Esophagus squamous epithelium (tissue), 5 donors: ENCODE data around the gene KRTAP20-4. TPM values are rescaled to one million over a fixed set of nuclear protein-coding genes. Genes with fewer than 3 reads are reported as not detected.

Experiments used
- DNase-seq: peaks from one replicate; lab custom pipeline; 2025; lab: John Stamatoyannopoulos, UW
- H3K27ac ChIP-seq, 4 donors: fragments of 200-600 bp; sonication (generic); one replicate each; pipeline ENCODE4 v1.5.1; 2016 to 2019; ENCODE audit warnings: mild to moderate bottlenecking in 1 of 4
- H3K27me3 ChIP-seq, 4 donors: fragments of 200-600 bp; sonication (generic); 1 replicate in 3 of 4; 2 replicates in 1 of 4; pipeline versions ENCODE4 v1.5.1 to v1.6.0; 2017 to 2021; ENCODE audit warnings: antibody characterized with exemption in 1 of 4
- H3K36me3 ChIP-seq, 3 donors: fragments of 200-600 bp; sonication (generic); one replicate each; pipeline ENCODE4 v1.5.1; 2016 to 2019
- H3K4me1 ChIP-seq, 3 donors: fragments of 200-600 bp; sonication (generic); one replicate each; pipeline ENCODE4 v1.5.1; 2017 to 2019
- H3K4me3 ChIP-seq, 4 donors: fragments of 200-600 bp; sonication (generic); 1 replicate in 3 of 4; 2 replicates in 1 of 4; pipeline ENCODE4 v1.5.1; 2016 to 2019; ENCODE audit warnings: mild to moderate bottlenecking in 2 of 4, moderate library complexity in 1 of 4
- H3K9me3 ChIP-seq, 3 donors: fragments of 200-600 bp; sonication (generic); one replicate each; pipeline ENCODE4 v1.5.1; 2016 to 2019
- POLR2A ChIP-seq, 4 donors: fragments of 450-650 bp; IDR thresholded peaks; one replicate each; pipeline ENCODE4 v1.6.1; 2017; ENCODE audit warnings: antibody characterized with exemption in 4 of 4, mild to moderate bottlenecking in 4 of 4, moderate library complexity in 3 of 4
- WGBS, 2 donors: methylation state at CpG; one replicate each; pipeline ENCODE4 v1.1.5; 2018; 5-methylcytosine and 5-hydroxymethylcytosine counted together
- intact Hi-C: fragments of 100-400 bp; cut with DNase I; formaldehyde crosslinking; loops from one replicate; pipeline ENCODE4 v1.15.0; 2022
- total RNA-seq, 4 donors: library from RNA; depleted of rRNA; stranded (reverse); fragments of >200 nt; gene quantifications; one replicate each; pipeline ENCODE4 v1.1.0, GENCODE V29; 2016
- TF ChIP-seq, protein P1 (sequence below), 6 experiments: fragments of 450-650 bp in 4 of 6; fragments of 200-600 bp in 2 of 6; sonication (generic) in 2 of 6; IDR thresholded peaks; one replicate each; pipeline ENCODE4 v1.5.1; 2016 to 2019; ENCODE audit warnings: antibody characterized with exemption in 6 of 6, mild to moderate bottlenecking in 4 of 6, moderate library complexity in 4 of 6
- donor health status: DM: yes; HTN: yes; CAD: no.

Gene KRTAP20-4
- not detected for total RNA-seq

- no peak within 1 kb of the TSS for H3K27ac ChIP-seq
- H3K9me3 ChIP-seq = peaks cover 0 to 17% (median 0%) of the 10 kb centered on the region in 3 donors
- H3K4me3 ChIP-seq = no peak within 1 kb of the TSS
- no peak for DNase-seq
- no peaks in the 10 kb centered on the region for H3K36me3 ChIP-seq
- no peaks in the 10 kb centered on the region for H3K4me1 ChIP-seq
- no peaks in the 10 kb centered on the region for H3K27me3 ChIP-seq
- WGBS, 2 donors = 54 to 72% methylated on average over 3 of the region's 3 CpGs
- TF ChIP-seq POLR2A (IDR thresholded peaks at IDR 0.05) = no peak
- TF ChIP-seq, protein P1, sequence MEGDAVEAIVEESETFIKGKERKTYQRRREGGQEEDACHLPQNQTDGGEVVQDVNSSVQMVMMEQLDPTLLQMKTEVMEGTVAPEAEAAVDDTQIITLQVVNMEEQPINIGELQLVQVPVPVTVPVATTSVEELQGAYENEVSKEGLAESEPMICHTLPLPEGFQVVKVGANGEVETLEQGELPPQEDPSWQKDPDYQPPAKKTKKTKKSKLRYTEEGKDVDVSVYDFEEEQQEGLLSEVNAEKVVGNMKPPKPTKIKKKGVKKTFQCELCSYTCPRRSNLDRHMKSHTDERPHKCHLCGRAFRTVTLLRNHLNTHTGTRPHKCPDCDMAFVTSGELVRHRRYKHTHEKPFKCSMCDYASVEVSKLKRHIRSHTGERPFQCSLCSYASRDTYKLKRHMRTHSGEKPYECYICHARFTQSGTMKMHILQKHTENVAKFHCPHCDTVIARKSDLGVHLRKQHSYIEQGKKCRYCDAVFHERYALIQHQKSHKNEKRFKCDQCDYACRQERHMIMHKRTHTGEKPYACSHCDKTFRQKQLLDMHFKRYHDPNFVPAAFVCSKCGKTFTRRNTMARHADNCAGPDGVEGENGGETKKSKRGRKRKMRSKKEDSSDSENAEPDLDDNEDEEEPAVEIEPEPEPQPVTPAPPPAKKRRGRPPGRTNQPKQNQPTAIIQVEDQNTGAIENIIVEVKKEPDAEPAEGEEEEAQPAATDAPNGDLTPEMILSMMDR (IDR thresholded peaks at IDR 0.05) = no peak
- intact Hi-C loops = no loop called here
Measured at GRCh38 chr21:30620522-30620921, at the start of gene KRTAP20-4. TSS of gene KRTAP20-4 (plus strand) at chr21:30620627.

GRCh38 chr21:30577766-30578165 lies 42.7 kb upstream of the KRTAP20-4 start:
- Histone ChIP-seq H3K4me1 (no peaks in the 10 kb centered on the region), H3K27ac (no peak overlapping the region), H3K4me3 (no peak overlapping the region), H3K27me3 (no peaks in the 10 kb centered on the region), H3K36me3 (no peaks in the 10 kb centered on the region), H3K9me3 (no peaks in the 10 kb centered on the region)
- DNase-seq = no peak
- no peak for TF ChIP-seq POLR2A (IDR thresholded peaks at IDR 0.05)
- TF ChIP-seq, protein P1 (IDR thresholded peaks at IDR 0.05) = no peak
- intact Hi-C loops = no loop called here

DNA sequence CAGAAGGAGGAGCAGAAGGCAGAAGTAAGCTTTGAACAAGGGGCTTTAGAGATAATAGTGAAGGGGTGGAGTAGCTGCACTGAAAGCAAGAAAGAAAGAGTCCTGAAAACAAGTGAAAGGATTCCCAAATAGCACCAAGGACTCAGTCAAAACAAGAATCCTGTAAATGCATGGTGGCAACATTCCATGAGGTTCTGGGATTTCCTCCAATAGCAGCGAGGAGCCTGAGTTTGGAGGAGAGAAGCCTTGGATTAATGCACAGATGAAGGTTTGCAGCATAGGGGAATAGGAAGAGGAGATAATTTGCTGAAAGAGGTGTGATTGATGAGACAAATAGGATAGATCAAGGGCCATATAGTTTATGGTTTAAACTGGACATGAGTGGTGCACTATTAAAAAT lies 41.1 kb upstream of the KRTAP20-4 start:
- WGBS, 2 donors = 33 to 48% methylated on average over 1 of the region's 1 CpG
- H3K9me3 ChIP-seq = no peaks in the 10 kb centered on the region
- intact Hi-C loops = no loop called here
- no peaks in the 10 kb centered on the region for H3K4me1 ChIP-seq
- TF ChIP-seq POLR2A (IDR thresholded peaks at IDR 0.05) = no peak
- TF ChIP-seq, protein P1 (IDR thresholded peaks at IDR 0.05) = no peak
- DNase-seq = no peak
- no peak overlapping the region for H3K4me3 ChIP-seq
- no peaks in the 10 kb centered on the region for H3K36me3 ChIP-seq
- no peak overlapping the region for H3K27ac ChIP-seq
- H3K27me3 ChIP-seq = no peaks in the 10 kb centered on the region

DNA sequence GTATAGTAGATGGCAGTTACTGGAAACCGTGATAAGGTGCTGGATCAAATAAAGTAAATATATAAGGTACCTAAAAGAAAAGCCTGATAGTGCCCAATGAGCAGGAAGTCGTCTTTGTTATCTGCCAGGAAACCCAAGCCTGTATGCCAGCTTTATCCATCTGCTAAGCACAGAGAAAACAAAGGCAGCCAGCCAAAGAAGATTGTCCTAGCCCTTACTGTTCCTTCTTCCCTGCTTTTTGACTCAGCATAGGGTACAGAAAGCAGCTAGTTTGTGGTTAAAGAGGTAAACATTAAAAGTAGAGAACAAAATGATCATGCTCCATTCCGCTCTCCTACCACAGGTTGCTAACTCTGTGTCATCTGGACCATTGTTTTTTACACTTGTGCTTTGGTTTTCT lies 40.3 kb upstream of the KRTAP20-4 start:
- Histone ChIP-seq H3K36me3 (no peaks in the 10 kb centered on the region), H3K27me3 (no peaks in the 10 kb centered on the region), H3K27ac (no peak overlapping the region), H3K9me3 (no peaks in the 10 kb centered on the region), H3K4me1 (no peaks in the 10 kb centered on the region), H3K4me3 (no peak overlapping the region)
- TF ChIP-seq, protein P1 (IDR thresholded peaks at IDR 0.05) = no peak
- DNase-seq = no peak
- intact Hi-C loops = no loop called here
- WGBS, 2 donors = 39 to 49% methylated on average over 3 of the region's 3 CpGs

DNA sequence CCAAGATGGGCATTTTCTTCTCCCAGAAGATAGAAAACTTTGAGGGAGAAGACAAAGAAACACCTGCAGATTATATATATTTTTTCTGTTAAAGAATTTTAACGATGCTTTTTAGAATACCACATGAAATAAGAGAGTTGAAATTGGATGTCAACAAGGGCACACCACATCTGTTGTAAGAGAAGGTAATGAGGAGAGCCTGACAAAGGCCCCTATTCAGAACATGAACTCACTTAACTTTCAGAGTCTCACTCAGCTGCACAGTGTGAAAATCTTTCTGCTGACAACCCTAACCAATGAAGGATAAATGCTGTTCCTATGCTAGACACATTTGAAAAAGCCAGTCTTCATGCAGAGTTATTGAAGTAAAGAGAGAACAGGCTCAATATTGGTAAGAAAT lies 37.6 kb upstream of the KRTAP20-4 start:
- no peak for TF ChIP-seq POLR2A (IDR thresholded peaks at IDR 0.05)
- TF ChIP-seq, protein P1 (IDR thresholded peaks at IDR 0.05) = no peak
- Histone ChIP-seq H3K27me3 (no peaks in the 10 kb centered on the region), H3K27ac (no peak overlapping the region), H3K4me3 (no peak overlapping the region), H3K4me1 (no peaks in the 10 kb centered on the region), H3K9me3 (no peaks in the 10 kb centered on the region), H3K36me3 (no peaks in the 10 kb centered on the region)
- 69 to 77% methylated on average over 1 of the region's 1 CpG for WGBS, 2 donors
- intact Hi-C loops = no loop called here
- no peak for DNase-seq
